HepG2 (cell line): ENCODE results near the gene NGLY1. TPM values are rescaled to one million over a fixed set of nuclear protein-coding genes. Genes with fewer than 3 reads are reported as not detected.

ENCODE experiments used
- CEBPG ChIP-seq: IDR thresholded peaks from 2 replicates; pipeline ENCODE4 v1.6.1; 2016
- HNF1B ChIP-seq: sonication (generic); formaldehyde crosslinking; IDR thresholded peaks from 2 replicates; pipeline ENCODE4 v1.5.1; 2020; ENCODE audit warnings: mild to moderate bottlenecking, moderate library complexity, missing genetic modification reagents
- HNRNPH1 ChIP-seq: fragments of 200-400 bp; formaldehyde crosslinking; optimal IDR thresholded peaks from 2 replicates; pipeline ENCODE3; 2017; ENCODE audit warnings: mild to moderate bottlenecking, low read depth, low read length
- KLF9 ChIP-seq: IDR thresholded peaks from 2 replicates; pipeline ENCODE4 v1.6.1; 2016; ENCODE audit warnings: low read depth
- MNT ChIP-seq: fragments of 450-650 bp; IDR thresholded peaks from 2 replicates; pipeline ENCODE4 v1.6.1; 2016
- RORA ChIP-seq: sonication (generic); formaldehyde crosslinking; IDR thresholded peaks from 2 replicates; pipeline ENCODE4 v1.5.0; 2020; ENCODE audit warnings: mild to moderate bottlenecking, missing genetic modification reagents, moderate library complexity
- THRA ChIP-seq: sonication (generic); formaldehyde crosslinking; IDR thresholded peaks from 2 replicates; pipeline ENCODE4 v1.4.0; 2020; ENCODE audit warnings: missing genetic modification reagents, borderline replicate concordance
- ZFP62 ChIP-seq: sonication (generic); formaldehyde crosslinking; IDR thresholded peaks from 2 replicates; pipeline ENCODE4 v1.4.0; 2020; ENCODE audit warnings: missing genetic modification reagents
- ZNF224 ChIP-seq: sonication (generic); formaldehyde crosslinking; IDR thresholded peaks from 2 replicates; pipeline ENCODE4 v1.5.0; 2020; ENCODE audit warnings: mild to moderate bottlenecking, missing genetic modification reagents
- ZNF30 ChIP-seq: sonication (generic); formaldehyde crosslinking; IDR thresholded peaks from 2 replicates; pipeline ENCODE4 v1.5.0; 2020; ENCODE audit warnings: mild to moderate bottlenecking, missing genetic modification reagents
- ZNF619 ChIP-seq: sonication (generic); formaldehyde crosslinking; IDR thresholded peaks from 2 replicates; pipeline ENCODE4 v1.4.0; 2020; ENCODE audit warnings: mild to moderate bottlenecking, missing genetic modification reagents
- ZNF687 ChIP-seq: sonication (generic); formaldehyde crosslinking; IDR thresholded peaks from 2 replicates; pipeline ENCODE4 v1.5.1; 2020; ENCODE audit warnings: mild to moderate bottlenecking, missing genetic modification reagents, moderate library complexity
- polyA plus RNA-seq, 8 experiments: library from polyadenylated mRNA; depleted of rRNA in 3 of 8; stranded (reverse) in 7 of 8; unstranded in 1 of 8; fragments of >200 nt; fragmentation: Illumina TruSeq in 4 of 8; extraction: Trizol in 4 of 8; gene quantifications; 2 replicates each; pipeline versions ENCODE4 v1.2.1 to v1.2.3, GENCODE V29; 2011 to 2016; ENCODE audit warnings: low read depth in 4 of 8, missing spikeins in 1 of 8, mixed read lengths in 1 of 8; ENCODE audit not compliant: insufficient read depth in 1 of 8
- total RNA-seq, 5 experiments: library from RNA; depleted of rRNA; stranded (reverse); fragments of >200 nt; fragmentation: Illumina TruSeq; extraction: Trizol; gene quantifications; 2 replicates each; pipeline ENCODE4 v1.2.3, GENCODE V29; 2016; ENCODE audit warnings: low read depth in 1 of 5
- TF ChIP-seq, protein P1 (sequence below): sonication (generic); formaldehyde crosslinking; IDR thresholded peaks from 2 replicates; pipeline ENCODE4 v1.8.0; 2023; ENCODE audit warnings: mild to moderate bottlenecking, missing genetic modification reagents
- TF ChIP-seq, protein P2 (sequence below): sonication (generic); formaldehyde crosslinking; conservative IDR thresholded peaks from 2 replicates; pipeline ENCODE4 v1.8.0; 2022; ENCODE audit warnings: mild to moderate bottlenecking, moderate library complexity, missing genetic modification reagents
- TF ChIP-seq, protein P3 (sequence below): IDR thresholded peaks from 2 replicates; pipeline ENCODE4 v1.6.1; 2016; ENCODE audit warnings: low read depth, control low read depth

Gene NGLY1
- total and polyA plus RNA-seq, 2 of the 13 experiments (the other 11 are each of a cell fraction or from before 2014, with no cell fraction given): 28.2 to 44.5 TPM

DNA sequence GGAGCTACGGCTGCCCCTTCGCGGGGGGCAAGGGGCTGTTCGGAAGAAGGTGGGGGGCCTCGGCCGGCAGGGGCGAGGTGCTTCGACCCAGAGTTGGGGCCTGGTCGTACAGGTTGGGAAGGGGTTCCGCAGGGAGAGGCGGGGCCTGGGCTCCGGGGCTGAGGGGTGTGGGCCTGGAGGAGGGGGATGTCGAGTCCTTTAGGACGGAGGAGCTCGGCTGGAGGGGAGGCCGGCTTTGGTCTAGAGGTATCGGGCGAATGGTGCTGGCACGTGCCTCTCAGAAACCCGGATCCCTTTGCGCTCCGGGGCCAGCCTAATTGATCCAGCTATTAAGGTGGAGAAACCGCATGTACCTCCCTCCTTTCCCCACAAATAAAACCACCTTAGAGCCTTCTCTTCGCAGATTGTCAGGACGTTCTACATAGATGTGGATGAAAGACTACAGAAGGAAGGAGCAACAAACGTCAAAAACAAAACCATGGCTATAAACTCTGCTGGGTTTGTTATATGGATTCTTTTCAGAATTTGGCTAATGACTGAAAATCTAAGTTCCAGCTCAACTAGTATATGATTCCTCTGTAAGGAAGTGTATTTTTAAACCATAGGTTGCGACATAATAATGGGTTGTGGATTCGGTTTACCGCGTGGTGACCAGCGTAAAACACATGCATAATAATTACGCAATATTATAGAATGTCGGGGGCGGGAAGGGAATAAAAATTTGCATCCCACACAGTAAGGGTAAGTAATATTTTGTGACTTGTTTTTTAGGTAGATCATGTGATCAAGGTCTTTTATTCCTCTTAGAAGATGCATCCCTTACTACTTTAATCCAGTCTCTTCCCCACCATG, 644 bp upstream of the NGLY1 start (continued):
- TF ChIP-seq ZNF687 (CRISPR knock-in tag): peak; percentile 31
- TF ChIP-seq CEBPG: peak; percentile 79
- no peak for TF ChIP-seq ZFP62 (CRISPR knock-in tag)
- TF ChIP-seq, protein P1, sequence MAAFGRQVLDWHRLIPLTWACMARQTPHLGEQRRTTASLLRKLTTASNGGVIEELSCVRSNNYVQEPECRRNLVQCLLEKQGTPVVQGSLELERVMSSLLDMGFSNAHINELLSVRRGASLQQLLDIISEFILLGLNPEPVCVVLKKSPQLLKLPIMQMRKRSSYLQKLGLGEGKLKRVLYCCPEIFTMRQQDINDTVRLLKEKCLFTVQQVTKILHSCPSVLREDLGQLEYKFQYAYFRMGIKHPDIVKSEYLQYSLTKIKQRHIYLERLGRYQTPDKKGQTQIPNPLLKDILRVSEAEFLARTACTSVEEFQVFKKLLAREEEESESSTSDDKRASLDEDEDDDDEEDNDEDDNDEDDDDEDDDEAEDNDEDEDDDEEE (CRISPR knock-in tag): no peak
- peak; percentile 48; the same call in 1 of the 2 replicates for TF ChIP-seq MNT
- TF ChIP-seq, protein P2, sequence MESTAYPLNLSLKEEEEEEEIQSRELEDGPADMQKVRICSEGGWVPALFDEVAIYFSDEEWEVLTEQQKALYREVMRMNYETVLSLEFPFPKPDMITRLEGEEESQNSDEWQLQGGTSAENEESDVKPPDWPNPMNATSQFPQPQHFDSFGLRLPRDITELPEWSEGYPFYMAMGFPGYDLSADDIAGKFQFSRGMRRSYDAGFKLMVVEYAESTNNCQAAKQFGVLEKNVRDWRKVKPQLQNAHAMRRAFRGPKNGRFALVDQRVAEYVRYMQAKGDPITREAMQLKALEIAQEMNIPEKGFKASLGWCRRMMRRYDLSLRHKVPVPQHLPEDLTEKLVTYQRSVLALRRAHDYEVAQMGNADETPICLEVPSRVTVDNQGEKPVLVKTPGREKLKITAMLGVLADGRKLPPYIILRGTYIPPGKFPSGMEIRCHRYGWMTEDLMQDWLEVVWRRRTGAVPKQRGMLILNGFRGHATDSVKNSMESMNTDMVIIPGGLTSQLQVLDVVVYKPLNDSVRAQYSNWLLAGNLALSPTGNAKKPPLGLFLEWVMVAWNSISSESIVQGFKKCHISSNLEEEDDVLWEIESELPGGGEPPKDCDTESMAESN: no peak
- no peak for TF ChIP-seq HNF1B (CRISPR knock-in tag)
- TF ChIP-seq RORA: no peak
- no peak for TF ChIP-seq THRA
- no peak for TF ChIP-seq ZNF30 (CRISPR knock-in tag)
- no peak for TF ChIP-seq ZNF224 (CRISPR knock-in tag)
- TF ChIP-seq ZNF619 (CRISPR knock-in tag): 0 out of 2 replicates have a peak, but pooled peaks have one; percentile 5
- TF ChIP-seq, protein P3, sequence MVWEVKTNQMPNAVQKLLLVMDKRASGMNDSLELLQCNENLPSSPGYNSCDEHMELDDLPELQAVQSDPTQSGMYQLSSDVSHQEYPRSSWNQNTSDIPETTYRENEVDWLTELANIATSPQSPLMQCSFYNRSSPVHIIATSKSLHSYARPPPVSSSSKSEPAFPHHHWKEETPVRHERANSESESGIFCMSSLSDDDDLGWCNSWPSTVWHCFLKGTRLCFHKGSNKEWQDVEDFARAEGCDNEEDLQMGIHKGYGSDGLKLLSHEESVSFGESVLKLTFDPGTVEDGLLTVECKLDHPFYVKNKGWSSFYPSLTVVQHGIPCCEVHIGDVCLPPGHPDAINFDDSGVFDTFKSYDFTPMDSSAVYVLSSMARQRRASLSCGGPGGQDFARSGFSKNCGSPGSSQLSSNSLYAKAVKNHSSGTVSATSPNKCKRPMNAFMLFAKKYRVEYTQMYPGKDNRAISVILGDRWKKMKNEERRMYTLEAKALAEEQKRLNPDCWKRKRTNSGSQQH (CRISPR knock-in tag): no peak
- TF ChIP-seq HNRNPH1: no peak
- no peak for TF ChIP-seq KLF9
